ENCODE results near the gene ADGRG1. TPM values are rescaled to one million over a fixed set of nuclear protein-coding genes. Genes with fewer than 3 reads are reported as not detected.

The ADGRG1 gene
- total RNA-seq, 1 experiment from 2014 or later, result 13.1 TPM

DNA sequence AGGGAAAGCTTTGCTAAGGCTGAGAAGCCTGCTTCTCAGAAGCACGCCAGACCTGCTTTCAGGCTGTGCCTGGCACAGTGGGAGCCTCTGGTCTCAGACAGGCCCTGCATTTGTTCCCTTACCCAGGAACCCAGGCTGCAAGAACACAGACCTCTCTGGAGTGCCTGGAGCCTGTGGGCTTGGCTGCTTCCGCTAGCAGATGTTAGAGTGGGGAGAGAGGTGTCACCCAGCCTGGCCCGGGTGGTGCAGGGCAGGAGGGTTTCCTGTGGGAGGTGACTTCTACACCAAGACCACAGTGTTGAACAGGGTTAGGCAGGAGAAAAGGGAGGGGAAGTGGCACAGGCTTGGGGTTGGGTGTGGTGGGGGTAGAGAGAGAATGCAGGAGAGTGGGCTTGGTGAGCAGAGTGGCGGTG lies 35.8 kb upstream of the ADGRG1 start:
- Histone ChIP-seq H3K9me3 (ENCODE audit: control insufficient read depth, insufficient read depth, low read depth, low read length) (no peaks in the 10 kb centered on the region), H3K27ac (ENCODE audit: low read length) (no peak overlapping the region), H3K27me3 (ENCODE audit: control insufficient read depth, insufficient read depth, low read length) (no peaks in the 10 kb centered on the region), H3K4me1 (ENCODE audit: control insufficient read depth, insufficient read depth, low read length) (peaks cover 10% of the 10 kb centered on the region; the same call in 1 of the 2 replicates), H3K4me3 (ENCODE audit: low read depth in 2 of 2, low read length in 2 of 2) (no peak overlapping the region), H3K36me3 (ENCODE audit: control insufficient read depth, insufficient read depth, low read length) (no peaks in the 10 kb centered on the region)
- no TSS peak for BruUV-seq (replicated peaks)
- ChIA-PET CTCF (no interaction called here), POLR2A (no interaction called here)
- ATAC-seq (no peak), DNase-seq (ENCODE audit: low read depth, low spot score) (no peak)
- intact Hi-C loops (cut with micrococcal nuclease; ENCODE audit: unreplicated experiment), result loop anchor here (5.0 kb wide), 2 partner anchors 40 to 145 kb away; partner anchors contain the start of gene KATNB1
- in situ Hi-C loops (cut with HindIII; ENCODE audit: low pct_unique_long_range_greater_than_20kb, low sequenced_read_pairs), result no loop called here
- TF ChIP-seq POLR2AphosphoS5 (IDR thresholded peaks at IDR 0.05; ENCODE audit: low read depth, low read length) (no peak), TCF7L2 (IDR thresholded peaks at IDR 0.05; ENCODE audit: low read depth, low read length) (no peak), SIN3A (IDR thresholded peaks at IDR 0.05; ENCODE audit: borderline replicate concordance, insufficient read depth, low read depth, low read length) (no peak)
- TF ChIP-seq, protein P1, sequence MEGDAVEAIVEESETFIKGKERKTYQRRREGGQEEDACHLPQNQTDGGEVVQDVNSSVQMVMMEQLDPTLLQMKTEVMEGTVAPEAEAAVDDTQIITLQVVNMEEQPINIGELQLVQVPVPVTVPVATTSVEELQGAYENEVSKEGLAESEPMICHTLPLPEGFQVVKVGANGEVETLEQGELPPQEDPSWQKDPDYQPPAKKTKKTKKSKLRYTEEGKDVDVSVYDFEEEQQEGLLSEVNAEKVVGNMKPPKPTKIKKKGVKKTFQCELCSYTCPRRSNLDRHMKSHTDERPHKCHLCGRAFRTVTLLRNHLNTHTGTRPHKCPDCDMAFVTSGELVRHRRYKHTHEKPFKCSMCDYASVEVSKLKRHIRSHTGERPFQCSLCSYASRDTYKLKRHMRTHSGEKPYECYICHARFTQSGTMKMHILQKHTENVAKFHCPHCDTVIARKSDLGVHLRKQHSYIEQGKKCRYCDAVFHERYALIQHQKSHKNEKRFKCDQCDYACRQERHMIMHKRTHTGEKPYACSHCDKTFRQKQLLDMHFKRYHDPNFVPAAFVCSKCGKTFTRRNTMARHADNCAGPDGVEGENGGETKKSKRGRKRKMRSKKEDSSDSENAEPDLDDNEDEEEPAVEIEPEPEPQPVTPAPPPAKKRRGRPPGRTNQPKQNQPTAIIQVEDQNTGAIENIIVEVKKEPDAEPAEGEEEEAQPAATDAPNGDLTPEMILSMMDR (IDR thresholded peaks at IDR 0.05), result no peak
- TF ChIP-seq, protein P2, sequence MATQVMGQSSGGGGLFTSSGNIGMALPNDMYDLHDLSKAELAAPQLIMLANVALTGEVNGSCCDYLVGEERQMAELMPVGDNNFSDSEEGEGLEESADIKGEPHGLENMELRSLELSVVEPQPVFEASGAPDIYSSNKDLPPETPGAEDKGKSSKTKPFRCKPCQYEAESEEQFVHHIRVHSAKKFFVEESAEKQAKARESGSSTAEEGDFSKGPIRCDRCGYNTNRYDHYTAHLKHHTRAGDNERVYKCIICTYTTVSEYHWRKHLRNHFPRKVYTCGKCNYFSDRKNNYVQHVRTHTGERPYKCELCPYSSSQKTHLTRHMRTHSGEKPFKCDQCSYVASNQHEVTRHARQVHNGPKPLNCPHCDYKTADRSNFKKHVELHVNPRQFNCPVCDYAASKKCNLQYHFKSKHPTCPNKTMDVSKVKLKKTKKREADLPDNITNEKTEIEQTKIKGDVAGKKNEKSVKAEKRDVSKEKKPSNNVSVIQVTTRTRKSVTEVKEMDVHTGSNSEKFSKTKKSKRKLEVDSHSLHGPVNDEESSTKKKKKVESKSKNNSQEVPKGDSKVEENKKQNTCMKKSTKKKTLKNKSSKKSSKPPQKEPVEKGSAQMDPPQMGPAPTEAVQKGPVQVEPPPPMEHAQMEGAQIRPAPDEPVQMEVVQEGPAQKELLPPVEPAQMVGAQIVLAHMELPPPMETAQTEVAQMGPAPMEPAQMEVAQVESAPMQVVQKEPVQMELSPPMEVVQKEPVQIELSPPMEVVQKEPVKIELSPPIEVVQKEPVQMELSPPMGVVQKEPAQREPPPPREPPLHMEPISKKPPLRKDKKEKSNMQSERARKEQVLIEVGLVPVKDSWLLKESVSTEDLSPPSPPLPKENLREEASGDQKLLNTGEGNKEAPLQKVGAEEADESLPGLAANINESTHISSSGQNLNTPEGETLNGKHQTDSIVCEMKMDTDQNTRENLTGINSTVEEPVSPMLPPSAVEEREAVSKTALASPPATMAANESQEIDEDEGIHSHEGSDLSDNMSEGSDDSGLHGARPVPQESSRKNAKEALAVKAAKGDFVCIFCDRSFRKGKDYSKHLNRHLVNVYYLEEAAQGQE (IDR thresholded peaks at IDR 0.05; ENCODE audit: insufficient read depth in 1 of 2, low read depth in 2 of 2, low read length in 1 of 2), result no peak

DNA sequence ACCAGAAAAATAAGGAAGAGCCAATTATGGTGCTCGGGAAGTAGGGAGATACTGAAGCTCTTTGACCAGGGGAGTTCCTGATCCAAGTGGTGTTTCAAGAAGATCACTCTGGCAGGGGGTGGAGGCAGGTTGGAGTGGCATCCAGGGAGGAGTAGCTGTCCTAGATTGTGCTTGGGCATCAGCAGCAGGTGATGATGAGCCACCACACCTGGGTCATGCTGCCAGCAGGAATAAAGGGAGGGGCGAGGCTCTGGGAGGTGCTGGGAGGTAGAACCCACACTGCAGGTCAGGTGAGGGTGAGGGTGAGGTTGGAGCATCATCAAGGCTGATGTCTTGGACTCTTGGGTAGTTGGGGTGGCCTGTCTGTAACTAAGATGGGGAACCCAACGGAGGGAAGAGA lies 35.4 kb upstream of the ADGRG1 start:
- BruUV-seq (replicated peaks), result no TSS peak
- Histone ChIP-seq H3K27me3 (ENCODE audit: control insufficient read depth, insufficient read depth, low read length) (no peaks in the 10 kb centered on the region), H3K36me3 (ENCODE audit: control insufficient read depth, insufficient read depth, low read length) (no peaks in the 10 kb centered on the region), H3K4me3 (ENCODE audit: low read depth in 2 of 2, low read length in 2 of 2) (no peak overlapping the region), H3K27ac (ENCODE audit: low read length) (no peak overlapping the region), H3K9me3 (ENCODE audit: control insufficient read depth, insufficient read depth, low read depth, low read length) (no peaks in the 10 kb centered on the region), H3K4me1 (ENCODE audit: control insufficient read depth, insufficient read depth, low read length) (peaks cover 10% of the 10 kb centered on the region; the same call in 1 of the 2 replicates)
- POLR2A ChIA-PET, result no interaction called here
- ATAC-seq (no peak), DNase-seq (ENCODE audit: low read depth, low spot score) (no peak)
- in situ Hi-C loops (cut with HindIII; ENCODE audit: low pct_unique_long_range_greater_than_20kb, low sequenced_read_pairs) (no loop called here), intact Hi-C loops (cut with micrococcal nuclease; ENCODE audit: unreplicated experiment) (loop anchor here (5.0 kb wide), 2 partner anchors 39 to 144 kb away; partner anchors contain the start of gene KATNB1)
- TF ChIP-seq, protein P2 (IDR thresholded peaks at IDR 0.05; ENCODE audit: insufficient read depth in 1 of 2, low read depth in 2 of 2, low read length in 1 of 2), result no peak
- TF ChIP-seq SIN3A (IDR thresholded peaks at IDR 0.05; ENCODE audit: borderline replicate concordance, insufficient read depth, low read depth, low read length) (no peak), POLR2AphosphoS5 (IDR thresholded peaks at IDR 0.05; ENCODE audit: low read depth, low read length) (no peak)
- CTCF ChIA-PET, result no interaction called here
